Fibroblast of lung (primary cell): Measurements from ENCODE around the gene SYNDIG1. TPM values are rescaled to one million over a fixed set of nuclear protein-coding genes. Genes with fewer than 3 reads are reported as not detected.

Experiments used
- DNase-seq, 2 donors: peaks; one replicate each; pipeline versions ENCODE4 v3.0.0 to v3.0.0-alpha.2; 2010; ENCODE audit warnings: low read depth in 2 of 2
- H2AFZ ChIP-seq: 2 replicates; pipeline ENCODE4 v1.5.1; 2012; ENCODE audit warnings: low read length, control low read depth, inconsistent platforms
- H3K27ac ChIP-seq: 2 replicates; pipeline ENCODE4 v1.5.1; 2011; ENCODE audit warnings: low read length, control low read depth; ENCODE audit not compliant: insufficient read depth
- H3K27me3 ChIP-seq: 2 replicates; pipeline ENCODE4 v1.5.1; 2011; ENCODE audit warnings: mild to moderate bottlenecking, low read length; ENCODE audit not compliant: control insufficient read depth, insufficient read depth
- H3K36me3 ChIP-seq: 2 replicates; pipeline ENCODE4 v1.5.1; 2011; ENCODE audit warnings: low read length; ENCODE audit not compliant: control insufficient read depth, insufficient read depth
- H3K4me1 ChIP-seq: 2 replicates; pipeline ENCODE4 v1.5.1; 2011; ENCODE audit warnings: low read length; ENCODE audit not compliant: control insufficient read depth, insufficient read depth; ENCODE audit errors: extremely low read depth
- H3K4me2 ChIP-seq: 2 replicates; pipeline ENCODE4 v1.5.1; 2011; ENCODE audit warnings: low read length, control low read depth; ENCODE audit not compliant: insufficient read depth; ENCODE audit errors: extremely low read depth
- H3K4me3 ChIP-seq, 4 experiments: fragments of 200-600 bp in 1 of 4; sonication (generic) in 1 of 4; replicated peaks in 1 of 4; 2 replicates each; pipeline ENCODE4 v1.5.1; 2011 to 2016; ENCODE audit warnings: low read length in 4 of 4, low read depth in 3 of 4, mild to moderate bottlenecking in 3 of 4, control low read depth in 2 of 4, inconsistent platforms in 1 of 4, mixed read lengths in 1 of 4; ENCODE audit not compliant: insufficient read depth in 1 of 4; ENCODE audit errors: control extremely low read depth in 1 of 4
- H3K79me2 ChIP-seq: 2 replicates; pipeline ENCODE4 v1.5.1; 2012; ENCODE audit warnings: mild to moderate bottlenecking, low read length, inconsistent platforms; ENCODE audit not compliant: control insufficient read depth, insufficient read depth
- H3K9ac ChIP-seq: 2 replicates; pipeline ENCODE4 v1.5.1; 2011; ENCODE audit warnings: mild to moderate bottlenecking, low read length, control low read depth; ENCODE audit not compliant: insufficient read depth
- H3K9me3 ChIP-seq: 2 replicates; pipeline ENCODE4 v1.5.1; 2012; ENCODE audit warnings: low read depth, low read length; ENCODE audit not compliant: control insufficient read depth, insufficient read depth
- H4K20me1 ChIP-seq: 2 replicates; pipeline ENCODE4 v1.5.1; 2011; ENCODE audit warnings: low read length; ENCODE audit not compliant: control insufficient read depth, insufficient read depth; ENCODE audit errors: extremely low read depth
- EZH2 ChIP-seq: IDR thresholded peaks from 2 replicates; pipeline ENCODE4 v1.5.1; 2012; ENCODE audit warnings: low read length, control low read depth, mild to moderate bottlenecking; ENCODE audit errors: missing control alignments
- polyA plus RNA-seq, 2 donors: library from polyadenylated mRNA; depleted of rRNA in 1 of 2; stranded (reverse) in 1 of 2; unstranded in 1 of 2; fragments of >200 nt; gene quantifications; 2 replicates each; pipeline ENCODE4 v1.2.1, GENCODE V29; 2011 to 2012; ENCODE audit warnings: missing spikeins in 1 of 2
- total RNA-seq: library from RNA; depleted of rRNA; stranded (reverse); fragments of >200 nt; gene quantifications from 2 replicates; pipeline ENCODE4 v1.2.1, GENCODE V29; 2014
- TF ChIP-seq, protein P1 (sequence below), 2 donors: IDR thresholded peaks in 1 of 2; conservative IDR thresholded peaks in 1 of 2; 1 replicate in 1 of 2; 2 replicates in 1 of 2; pipeline ENCODE4 v1.5.1; 2011 to 2012; ENCODE audit warnings: low read length in 2 of 2, control low read depth in 1 of 2, inconsistent platforms in 1 of 2, low read depth in 1 of 2, mild to moderate bottlenecking in 1 of 2

Gene SYNDIG1
- total and polyA plus RNA-seq, 2 donors (not counting 1 experiment from before 2014, with no cell fraction given) = 0.02 to 0.17 TPM

DNA sequence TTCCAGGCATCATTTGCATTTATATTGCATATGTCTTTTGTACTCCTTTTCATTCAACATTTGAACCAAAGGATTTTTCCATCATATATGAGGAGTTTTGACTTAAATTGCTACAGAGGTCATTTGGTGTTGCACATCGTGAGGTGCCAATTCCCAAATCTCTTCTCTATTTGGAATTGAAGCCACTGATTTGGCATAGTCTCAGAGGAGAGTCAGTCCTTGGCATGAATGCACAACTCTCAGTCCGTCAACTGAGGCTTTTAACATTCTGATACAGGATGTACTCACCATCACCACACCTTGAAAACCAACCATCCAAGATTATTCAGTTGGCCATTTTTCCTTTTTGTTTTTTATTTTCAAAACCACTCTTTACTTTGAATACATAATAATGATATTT lies 31.1 kb upstream of the SYNDIG1 start:
- H3K4me3 ChIP-seq = no peak overlapping the region
- H3K27me3 ChIP-seq = no peaks in the 10 kb centered on the region
- no peak for DNase-seq
- H3K9me3 ChIP-seq = no peaks in the 10 kb centered on the region
- no peak overlapping the region for H3K27ac ChIP-seq
- no peaks in the 10 kb centered on the region for H3K4me1 ChIP-seq
- no peak overlapping the region for H3K9ac ChIP-seq
- no peaks in the 10 kb centered on the region for H4K20me1 ChIP-seq
- no peak for TF ChIP-seq EZH2
- TF ChIP-seq, protein P1, sequence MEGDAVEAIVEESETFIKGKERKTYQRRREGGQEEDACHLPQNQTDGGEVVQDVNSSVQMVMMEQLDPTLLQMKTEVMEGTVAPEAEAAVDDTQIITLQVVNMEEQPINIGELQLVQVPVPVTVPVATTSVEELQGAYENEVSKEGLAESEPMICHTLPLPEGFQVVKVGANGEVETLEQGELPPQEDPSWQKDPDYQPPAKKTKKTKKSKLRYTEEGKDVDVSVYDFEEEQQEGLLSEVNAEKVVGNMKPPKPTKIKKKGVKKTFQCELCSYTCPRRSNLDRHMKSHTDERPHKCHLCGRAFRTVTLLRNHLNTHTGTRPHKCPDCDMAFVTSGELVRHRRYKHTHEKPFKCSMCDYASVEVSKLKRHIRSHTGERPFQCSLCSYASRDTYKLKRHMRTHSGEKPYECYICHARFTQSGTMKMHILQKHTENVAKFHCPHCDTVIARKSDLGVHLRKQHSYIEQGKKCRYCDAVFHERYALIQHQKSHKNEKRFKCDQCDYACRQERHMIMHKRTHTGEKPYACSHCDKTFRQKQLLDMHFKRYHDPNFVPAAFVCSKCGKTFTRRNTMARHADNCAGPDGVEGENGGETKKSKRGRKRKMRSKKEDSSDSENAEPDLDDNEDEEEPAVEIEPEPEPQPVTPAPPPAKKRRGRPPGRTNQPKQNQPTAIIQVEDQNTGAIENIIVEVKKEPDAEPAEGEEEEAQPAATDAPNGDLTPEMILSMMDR (conservative IDR thresholded peaks at IDR 0.05 in 1 of 2, IDR thresholded peaks at IDR 0.05 in 1 of 2; ENCODE audit: low read depth in 1 of 2, low read length in 2 of 2) = no peak
- no peak overlapping the region for H3K4me2 ChIP-seq
- no peaks in the 10 kb centered on the region for H3K36me3 ChIP-seq
- no peak overlapping the region for H2AFZ ChIP-seq
- H3K79me2 ChIP-seq = no peaks in the 10 kb centered on the region

DNA sequence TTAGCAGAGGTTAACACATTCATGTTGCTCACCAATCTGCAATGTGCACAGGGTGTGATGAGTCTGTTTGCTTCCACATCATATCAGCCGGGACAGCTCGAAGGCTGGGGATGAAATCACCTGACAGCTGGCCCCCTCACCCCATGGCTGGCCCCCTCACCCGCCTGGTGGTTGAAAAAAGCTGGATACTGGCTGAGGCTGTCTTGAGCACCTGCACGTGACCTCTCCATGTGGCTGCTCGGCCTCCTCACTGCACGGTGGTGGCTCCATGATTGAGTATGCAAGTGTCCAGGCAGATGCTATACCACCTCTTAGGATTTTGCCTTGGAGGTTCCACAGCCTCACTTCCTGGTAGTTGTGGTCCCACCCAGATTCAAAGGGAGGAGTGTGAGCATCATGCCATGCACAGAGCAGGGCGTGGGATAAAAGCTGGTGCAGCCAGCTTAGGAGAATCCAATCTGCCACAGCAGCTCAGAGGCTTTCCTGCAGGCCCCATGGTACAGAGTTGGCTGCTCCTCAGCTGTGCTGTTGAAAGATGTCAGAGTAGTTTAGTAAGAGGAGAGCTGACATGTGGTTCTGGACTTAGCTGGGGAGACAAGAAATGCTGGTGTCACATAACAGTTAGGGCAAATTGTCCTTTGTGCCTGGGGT lies 29.6 kb upstream of the SYNDIG1 start:
- Histone ChIP-seq H3K36me3 (no peaks in the 10 kb centered on the region), H3K9me3 (no peaks in the 10 kb centered on the region), H3K4me1 (no peaks in the 10 kb centered on the region), H3K27ac (no peak overlapping the region), H3K9ac (no peak overlapping the region), H2AFZ (no peak overlapping the region), H3K4me3 (no peak overlapping the region), H3K27me3 (no peaks in the 10 kb centered on the region), H3K4me2 (no peak overlapping the region), H4K20me1 (no peaks in the 10 kb centered on the region), H3K79me2 (no peaks in the 10 kb centered on the region)
- TF ChIP-seq, protein P1 (conservative IDR thresholded peaks at IDR 0.05 in 1 of 2, IDR thresholded peaks at IDR 0.05 in 1 of 2; ENCODE audit: low read depth in 1 of 2, low read length in 2 of 2) = no peak
- no peak for TF ChIP-seq EZH2
- DNase-seq = no peak

- no peak for DNase-seq
- Histone ChIP-seq H3K4me3 (no peak overlapping the region), H3K9me3 (no peaks in the 10 kb centered on the region), H3K36me3 (no peaks in the 10 kb centered on the region), H3K27ac (no peak overlapping the region), H2AFZ (no peak overlapping the region), H3K9ac (no peak overlapping the region), H3K79me2 (no peaks in the 10 kb centered on the region), H3K4me1 (no peaks in the 10 kb centered on the region), H3K4me2 (no peak overlapping the region), H3K27me3 (no peaks in the 10 kb centered on the region), H4K20me1 (no peaks in the 10 kb centered on the region)
- no peak for TF ChIP-seq EZH2
- TF ChIP-seq, protein P1 (conservative IDR thresholded peaks at IDR 0.05 in 1 of 2, IDR thresholded peaks at IDR 0.05 in 1 of 2; ENCODE audit: low read depth in 1 of 2, low read length in 2 of 2) = no peak
Measured at GRCh38 chr20:24441661-24442060, 27.8 kb upstream of the SYNDIG1 start.
